ENCODE data around the gene SH2D5. TPM values are rescaled to one million over a fixed set of nuclear protein-coding genes. Genes with fewer than 3 reads are reported as not detected.
A peak's percentile ranks its signal among the peaks of the same experiment; 100 is the strongest.

Gene SH2D5
- total and polyA plus RNA-seq, 2 experiments from 2014 or later: 0.98 to 1.1 TPM

DNA sequence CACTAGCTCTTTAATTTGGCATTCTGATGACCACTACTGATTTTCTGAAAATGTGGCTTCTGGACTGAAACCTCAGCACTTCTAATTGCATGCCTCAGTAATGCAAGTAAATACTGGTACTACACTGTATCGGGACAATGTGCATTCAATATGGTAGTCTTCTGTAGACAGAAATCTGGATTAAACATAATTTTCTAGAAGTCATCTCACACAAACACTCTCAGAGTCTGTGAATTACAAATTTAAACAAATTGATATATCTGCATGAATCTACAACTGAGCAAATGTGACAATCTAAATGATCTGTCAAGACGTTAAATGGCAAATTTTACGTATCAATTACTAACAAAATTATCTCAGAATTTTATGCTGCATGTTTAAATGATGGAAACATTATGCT is 30.9 kb upstream of the SH2D5 start:
- DNase-seq (ENCODE audit: low read depth in 1 of 2, low spot score in 1 of 2): no peak
- H3K4me3 ChIP-seq: no peak overlapping the region
- H3K4me1 ChIP-seq (ENCODE audit: low read depth): peaks cover 9% of the 10 kb centered on the region
- H3K36me3 ChIP-seq: peaks cover 77% of the 10 kb centered on the region
- TF ChIP-seq, protein P1, sequence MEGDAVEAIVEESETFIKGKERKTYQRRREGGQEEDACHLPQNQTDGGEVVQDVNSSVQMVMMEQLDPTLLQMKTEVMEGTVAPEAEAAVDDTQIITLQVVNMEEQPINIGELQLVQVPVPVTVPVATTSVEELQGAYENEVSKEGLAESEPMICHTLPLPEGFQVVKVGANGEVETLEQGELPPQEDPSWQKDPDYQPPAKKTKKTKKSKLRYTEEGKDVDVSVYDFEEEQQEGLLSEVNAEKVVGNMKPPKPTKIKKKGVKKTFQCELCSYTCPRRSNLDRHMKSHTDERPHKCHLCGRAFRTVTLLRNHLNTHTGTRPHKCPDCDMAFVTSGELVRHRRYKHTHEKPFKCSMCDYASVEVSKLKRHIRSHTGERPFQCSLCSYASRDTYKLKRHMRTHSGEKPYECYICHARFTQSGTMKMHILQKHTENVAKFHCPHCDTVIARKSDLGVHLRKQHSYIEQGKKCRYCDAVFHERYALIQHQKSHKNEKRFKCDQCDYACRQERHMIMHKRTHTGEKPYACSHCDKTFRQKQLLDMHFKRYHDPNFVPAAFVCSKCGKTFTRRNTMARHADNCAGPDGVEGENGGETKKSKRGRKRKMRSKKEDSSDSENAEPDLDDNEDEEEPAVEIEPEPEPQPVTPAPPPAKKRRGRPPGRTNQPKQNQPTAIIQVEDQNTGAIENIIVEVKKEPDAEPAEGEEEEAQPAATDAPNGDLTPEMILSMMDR (IDR thresholded peaks at IDR 0.05; ENCODE audit: low read depth, low read length): no peak
- no peak overlapping the region for H3K27ac ChIP-seq
- H3K27me3 ChIP-seq: no peaks in the 10 kb centered on the region
- H3K9me3 ChIP-seq (ENCODE audit: low read depth): no peaks in the 10 kb centered on the region

DNA sequence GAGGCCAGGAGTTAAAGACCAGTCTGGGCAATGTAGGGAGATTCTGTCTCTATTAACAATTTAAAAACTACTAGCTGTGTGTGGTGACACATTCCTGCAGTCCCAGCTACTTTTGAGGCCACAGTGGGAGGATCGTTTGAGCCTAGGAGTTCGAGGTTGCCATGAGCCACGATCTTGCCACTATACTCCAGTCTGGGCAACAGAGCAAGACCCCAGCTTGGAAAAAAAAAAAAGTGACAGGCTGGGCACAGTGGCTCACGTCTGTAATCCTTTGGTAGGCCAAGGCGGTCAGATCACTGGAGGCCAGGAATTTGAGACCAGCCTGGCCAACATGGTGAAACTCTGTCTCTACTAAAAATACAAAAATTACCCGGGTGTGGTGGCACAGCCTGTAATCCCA is 27.8 kb upstream of the SH2D5 start:
- DNase-seq (ENCODE audit: low read depth in 1 of 2, low spot score in 1 of 2): no peak
- Histone ChIP-seq H3K4me3 (no peak overlapping the region), H3K36me3 (peaks cover 86% of the 10 kb centered on the region), H3K9me3 (ENCODE audit: low read depth) (no peaks in the 10 kb centered on the region), H3K27ac (no peak overlapping the region), H3K4me1 (ENCODE audit: low read depth) (no peaks in the 10 kb centered on the region), H3K27me3 (no peaks in the 10 kb centered on the region)
- TF ChIP-seq, protein P1 (IDR thresholded peaks at IDR 0.05; ENCODE audit: low read depth, low read length): no peak

DNA sequence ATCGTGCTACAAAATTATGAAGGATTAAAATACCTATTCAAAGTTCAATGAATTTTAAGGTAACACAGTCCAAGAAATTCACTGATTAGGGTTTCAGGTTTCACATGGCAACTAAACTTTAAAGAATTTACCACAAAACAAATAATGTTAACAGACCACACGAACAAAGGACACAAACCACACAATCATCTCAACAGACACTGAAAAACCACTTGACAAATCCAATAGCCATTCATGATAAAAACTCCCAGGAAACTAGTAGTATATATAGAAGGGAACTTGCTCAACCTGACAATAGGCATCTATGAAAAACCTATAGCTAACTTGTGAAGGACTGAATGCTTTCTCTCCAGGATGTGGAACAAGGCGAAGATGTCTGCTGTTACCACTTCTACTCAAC is 21.1 kb upstream of the SH2D5 start:
- peaks cover 59% of the 10 kb centered on the region for H3K36me3 ChIP-seq
- DNase-seq (ENCODE audit: low read depth in 1 of 2, low spot score in 1 of 2): no peak

DNA sequence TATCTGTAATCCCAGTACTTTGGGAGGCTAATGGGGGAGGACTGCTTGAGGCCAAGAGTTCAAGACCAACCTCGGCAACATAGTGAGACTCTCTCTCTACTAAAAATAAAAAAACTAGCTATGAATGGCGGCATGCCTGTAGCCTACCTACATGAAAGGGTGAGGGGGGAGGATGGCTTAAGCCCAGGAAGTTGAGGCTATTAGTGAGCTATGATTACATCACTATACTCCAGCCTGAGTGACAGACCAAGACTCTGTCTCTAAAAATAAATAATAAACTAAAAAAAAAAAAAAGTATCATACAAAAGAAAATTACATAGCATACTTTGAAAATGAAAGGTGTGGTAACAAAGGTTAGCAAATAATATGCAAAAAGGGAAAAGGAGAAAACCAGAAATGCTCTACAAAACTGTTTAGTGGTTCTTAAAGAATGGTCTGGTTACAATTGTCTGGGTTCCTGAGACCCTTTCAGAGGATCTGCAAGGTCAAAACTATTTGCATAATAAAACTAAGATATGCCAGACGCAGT is 19.0 kb upstream of the SH2D5 start:
- no peaks in the 10 kb centered on the region for H3K27me3 ChIP-seq
- no peak for DNase-seq (ENCODE audit: low read depth in 1 of 2, low spot score in 1 of 2)
- H3K4me1 ChIP-seq (ENCODE audit: low read depth): no peaks in the 10 kb centered on the region
- H3K4me3 ChIP-seq: no peak overlapping the region
- H3K27ac ChIP-seq: no peak overlapping the region
- TF ChIP-seq, protein P1 (IDR thresholded peaks at IDR 0.05; ENCODE audit: low read depth, low read length): no peak
- H3K36me3 ChIP-seq: peaks cover 62% of the 10 kb centered on the region
- no peaks in the 10 kb centered on the region for H3K9me3 ChIP-seq (ENCODE audit: low read depth)

More for the DNA sequence above, 21.1 kb upstream of the SH2D5 start:
- Histone ChIP-seq H3K27me3 (no peaks in the 10 kb centered on the region), H3K27ac (no peak overlapping the region), H3K4me1 (ENCODE audit: low read depth) (no peaks in the 10 kb centered on the region), H3K4me3 (no peak overlapping the region), H3K9me3 (ENCODE audit: low read depth) (no peaks in the 10 kb centered on the region)
- TF ChIP-seq, protein P1 (IDR thresholded peaks at IDR 0.05; ENCODE audit: low read depth, low read length): no peak

DNA sequence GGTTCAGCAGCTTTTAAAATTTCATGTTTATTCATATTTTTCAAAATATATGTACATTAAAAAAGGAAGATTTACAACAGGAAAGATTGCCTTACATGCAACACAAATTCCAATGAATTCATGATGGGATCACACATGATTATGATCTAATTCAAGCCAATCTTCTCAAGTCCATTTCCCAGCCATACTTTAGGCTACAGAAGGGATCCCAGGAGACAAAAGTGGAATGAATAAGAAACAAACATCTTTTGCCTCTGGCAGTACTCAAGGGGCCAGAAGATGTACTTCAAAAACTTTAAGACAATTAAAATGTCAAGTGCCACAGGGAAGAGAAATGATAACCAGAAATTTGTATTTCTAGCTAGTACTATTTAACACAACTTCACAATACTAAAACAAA is 10.2 kb upstream of the SH2D5 start:
- no peaks in the 10 kb centered on the region for H3K9me3 ChIP-seq (ENCODE audit: low read depth)

More for the DNA sequence above, 10.2 kb upstream of the SH2D5 start:
- DNase-seq (ENCODE audit: low read depth in 1 of 2, low spot score in 1 of 2): no peak
- Histone ChIP-seq H3K27me3 (no peaks in the 10 kb centered on the region), H3K4me3 (no peak overlapping the region), H3K27ac (peak overlapping the region; percentile 6), H3K4me1 (ENCODE audit: low read depth) (no peaks in the 10 kb centered on the region), H3K36me3 (peaks cover 74% of the 10 kb centered on the region)
- TF ChIP-seq, protein P1 (IDR thresholded peaks at IDR 0.05; ENCODE audit: low read depth, low read length): no peak

Data from cardiac muscle cell (in vitro differentiated cells and primary cell).